Body of pancreas (tissue), 4 donors: ENCODE measurements around the gene CDK5RAP2. TPM values are rescaled to one million over a fixed set of nuclear protein-coding genes. Genes with fewer than 3 reads are reported as not detected.
"Not testable (repeated sequence)": the region's sequence is repeated elsewhere in the genome, so short reads cannot be mapped to it uniquely, and the experiment has no call there.

Source experiments
- ATAC-seq: fragments of 150-250 bp; one replicate; pipeline ENCODE4 v1.9.1; 2016
- DNase-seq, 4 donors: peaks; one replicate each; pipeline ENCODE4 v3.0.0-alpha.2; 2019
- H3K27ac ChIP-seq, 4 donors: fragments of 200-600 bp; sonication (generic); 1 replicate in 3 of 4; 2 replicates in 1 of 4; pipeline versions ENCODE4 v1.5.1 to v1.6.1; 2016 to 2019; ENCODE audit warnings: mild to moderate bottlenecking in 1 of 4, mixed read lengths in 1 of 4, moderate library complexity in 1 of 4
- H3K27me3 ChIP-seq, 2 donors: fragments of 200-600 bp; sonication (generic); one replicate each; pipeline ENCODE4 v1.6.0; 2016; ENCODE audit warnings: mild to moderate bottlenecking in 1 of 2
- H3K36me3 ChIP-seq, 2 donors: fragments of 200-600 bp; sonication (generic); replicated peaks in 1 of 2; 2 replicates each; pipeline ENCODE4 v1.5.1; 2016; ENCODE audit warnings: low read depth in 2 of 2; ENCODE audit not compliant: insufficient read depth in 1 of 2
- H3K4me1 ChIP-seq: fragments of 200-600 bp; sonication (generic); one replicate; pipeline ENCODE4 v1.6.0; 2016
- H3K4me3 ChIP-seq, 2 donors: fragments of 200-600 bp; sonication (generic); 1 replicate in 1 of 2; 2 replicates in 1 of 2; pipeline ENCODE4 v1.5.1; 2016 to 2019
- H3K9me3 ChIP-seq, 3 donors: fragments of 200-600 bp; sonication (generic); 1 replicate in 2 of 3; 2 replicates in 1 of 3; pipeline ENCODE4 v1.5.1; 2016
- CTCF ChIP-seq, 7 experiments: fragments of 450-650 bp in 4 of 7; fragments of 200-600 bp in 3 of 7; sonication (generic) in 3 of 7; IDR thresholded peaks; one replicate each; pipeline ENCODE4 v1.5.1; 2016 to 2019; ENCODE audit warnings: antibody characterized with exemption in 7 of 7
- POLR2A ChIP-seq, 3 donors: fragments of 450-650 bp; IDR thresholded peaks; one replicate each; pipeline ENCODE4 v1.6.1; 2016; ENCODE audit warnings: antibody characterized with exemption in 3 of 3, mild to moderate bottlenecking in 2 of 3
- WGBS, 2 donors: methylation state at CpG; one replicate each; pipeline ENCODE4 v1.1.5; 2017; 5-methylcytosine and 5-hydroxymethylcytosine counted together
- intact Hi-C: fragments of 100-400 bp; cut with DNase I; formaldehyde crosslinking; loops from one replicate; pipeline ENCODE4 v1.15.1; 2023
- total RNA-seq, 2 donors: library from RNA; depleted of rRNA; stranded (reverse); fragments of >200 nt; gene quantifications; one replicate each; pipeline ENCODE4 v1.1.0, GENCODE V29; 2016

Gene CDK5RAP2
- total RNA-seq, 2 donors from 2014 or later: 21.5 to 45.5 TPM

- Histone ChIP-seq H3K4me1 (no peaks in the 10 kb centered on the region), H3K9me3 (no peaks in the 10 kb centered on the region), H3K27me3 (no peaks in the 10 kb centered on the region), H3K36me3 (no peaks in the 10 kb centered on the region), H3K4me3 (no peak overlapping the region), H3K27ac (no peak overlapping the region)
- ATAC-seq (no peak), DNase-seq (no peak)
- WGBS, 2 donors: 74 to 85% methylated on average over 4 of the region's 4 CpGs
- no peak for TF ChIP-seq POLR2A (IDR thresholded peaks at IDR 0.05)
- no peak for TF ChIP-seq CTCF (IDR thresholded peaks at IDR 0.05)
- intact Hi-C loops: no loop called here
These were observed 115.0 kb downstream of the CDK5RAP2 start for GRCh38 chr9:120464887-120465421.

GRCh38 chr9:120464176-120464886, 115.6 kb downstream of the CDK5RAP2 start:
- WGBS, 2 donors: 86 to 87% methylated on average over 6 of the region's 6 CpGs
- H3K27ac ChIP-seq: no peak overlapping the region
- ATAC-seq (no peak), DNase-seq (no peak)
- no peak overlapping the region for H3K4me3 ChIP-seq
- TF ChIP-seq POLR2A (IDR thresholded peaks at IDR 0.05): no peak
- no peak for TF ChIP-seq CTCF (IDR thresholded peaks at IDR 0.05)
- intact Hi-C loops: no loop called here
- H3K9me3 ChIP-seq: no peaks in the 10 kb centered on the region
- H3K4me1 ChIP-seq: no peaks in the 10 kb centered on the region
- H3K36me3 ChIP-seq: no peaks in the 10 kb centered on the region
- H3K27me3 ChIP-seq: no peaks in the 10 kb centered on the region

- ATAC-seq (no peak), DNase-seq (no peak)
- TF ChIP-seq CTCF (IDR thresholded peaks at IDR 0.05): no peak
- TF ChIP-seq POLR2A (IDR thresholded peaks at IDR 0.05): no peak
- Histone ChIP-seq H3K27ac (no peak overlapping the region), H3K27me3 (no peaks in the 10 kb centered on the region), H3K36me3 (no peaks in the 10 kb centered on the region), H3K9me3 (no peaks in the 10 kb centered on the region), H3K4me3 (no peak overlapping the region), H3K4me1 (no peaks in the 10 kb centered on the region)
- intact Hi-C loops: no loop called here
- 87 to 88% methylated on average over 4 of the region's 4 CpGs for WGBS, 2 donors
These were observed 116.2 kb downstream of the CDK5RAP2 start for GRCh38 chr9:120463765-120464164.

GRCh38 chr9:120461677-120462076, 118.3 kb downstream of the CDK5RAP2 start:
- H3K4me3 ChIP-seq, intact Hi-C loops, H3K4me1 ChIP-seq, H3K27me3 ChIP-seq, DNase-seq, H3K36me3 ChIP-seq, H3K27ac ChIP-seq, H3K9me3 ChIP-seq, ATAC-seq: not testable (repeated sequence)
- 96 to 97% methylated on average over 9 of the region's 9 CpGs for WGBS, 2 donors

GRCh38 chr9:120456218-120456617, 123.7 kb downstream of the CDK5RAP2 start:
- H3K27me3 ChIP-seq: no peaks in the 10 kb centered on the region
- ATAC-seq: no peak
- intact Hi-C loops: no loop called here
- no peaks in the 10 kb centered on the region for H3K4me1 ChIP-seq
- H3K9me3 ChIP-seq: no peaks in the 10 kb centered on the region
- TF ChIP-seq CTCF (IDR thresholded peaks at IDR 0.05) (no peak), POLR2A (IDR thresholded peaks at IDR 0.05) (no peak)
- H3K27ac ChIP-seq: no peak overlapping the region
- DNase-seq: no peak
- H3K36me3 ChIP-seq: no peaks in the 10 kb centered on the region
- 90 to 98% methylated on average over 3 of the region's 3 CpGs for WGBS, 2 donors
- H3K4me3 ChIP-seq: no peak overlapping the region
